Measurements from ENCODE around the gene IL23R. TPM values are rescaled to one million over a fixed set of nuclear protein-coding genes. Genes with fewer than 3 reads are reported as not detected.

IL23R gene
- polyA plus RNA-seq, 1 of the 3 experiments (the other 2 are of a cell fraction), result not detected

DNA sequence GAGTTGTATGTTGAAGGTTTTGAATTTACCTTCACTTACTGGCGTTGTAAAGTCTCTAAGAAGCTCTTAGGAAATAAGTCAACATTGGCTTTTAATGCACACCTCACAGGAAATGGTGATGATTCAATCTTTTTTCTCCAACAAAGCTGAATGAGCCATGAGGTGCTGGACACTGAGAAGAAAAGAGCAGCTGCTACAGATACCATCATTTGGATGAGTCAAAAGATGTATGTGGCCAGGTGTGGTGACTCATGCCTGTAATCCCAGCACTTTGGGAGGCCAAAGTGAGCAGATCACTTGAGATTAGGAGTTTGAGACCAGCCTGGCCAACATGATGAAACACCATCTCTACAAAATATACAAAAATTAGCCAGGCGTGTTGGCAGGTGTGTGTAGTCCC is 3.3 kb upstream of the IL23R start (continued):
- TF ChIP-seq RFX5 (IDR thresholded peaks at IDR 0.05; ENCODE audit: low read length) (no peak), TEAD4 (IDR thresholded peaks at IDR 0.05; ENCODE audit: borderline replicate concordance, insufficient read depth) (0 out of 2 replicates have a peak, but pooled peaks have one; percentile 27), USF1 (IDR thresholded peaks at IDR 0.05; ENCODE audit: borderline replicate concordance, low read depth) (no peak)

DNA sequence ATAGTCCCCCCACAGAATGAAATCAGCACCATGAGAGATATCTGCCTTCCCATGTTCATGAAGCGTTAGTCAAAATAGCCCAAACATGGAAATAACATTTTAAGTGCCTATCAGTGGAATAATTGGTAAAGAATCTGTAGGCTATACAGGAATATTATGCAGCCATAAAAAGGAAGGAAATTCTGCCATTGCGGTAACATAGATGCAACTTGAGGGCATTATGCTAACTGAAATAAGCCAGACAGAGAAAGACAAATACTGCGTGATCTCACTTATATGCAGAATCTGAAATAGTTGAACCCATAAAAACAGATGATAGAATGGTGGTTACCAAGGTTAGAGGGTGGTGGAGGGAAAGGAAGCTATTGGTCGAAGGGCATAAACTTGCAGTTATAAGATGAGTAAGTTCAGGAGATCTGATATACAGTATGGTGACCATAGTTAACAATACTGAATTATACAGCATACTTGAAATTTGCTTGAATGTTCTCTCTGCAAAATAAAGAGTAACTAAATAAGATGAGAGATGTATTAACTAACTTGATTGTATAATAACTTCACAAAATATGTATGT is 699 bp upstream of the IL23R start:
- POLR2A ChIA-PET, result no interaction called here
- 79% methylated on average over 4 of the region's 4 CpGs for WGBS (ENCODE audit: low lambda C conversion rate)
- Histone ChIP-seq H3F3A (replicated peaks; ENCODE audit: insufficient read depth) (peaks cover 3% of the 10 kb centered on the region), H3K36me3 (replicated peaks in 1 of 2; ENCODE audit: control insufficient read depth in 1 of 2, insufficient read depth in 2 of 2, low read length in 1 of 2) (no peaks in the 10 kb centered on the region), H3K4me1 (ENCODE audit: control insufficient read depth in 1 of 2, insufficient read depth in 2 of 2, low read depth in 1 of 2, low read length in 1 of 2) (no peaks in the 10 kb centered on the region), H3K27me3 (ENCODE audit: insufficient read depth) (no peaks in the 10 kb centered on the region), H4K20me1 (ENCODE audit: insufficient read depth) (no peaks in the 10 kb centered on the region), H3K9ac (no peak overlapping the region), H3K79me2 (ENCODE audit: insufficient read depth) (no peaks in the 10 kb centered on the region), H3K9me3 (no peaks in the 10 kb centered on the region), H2AFZ (ENCODE audit: low read depth) (no peak overlapping the region), H3K4me2 (no peak overlapping the region), H3K4me3 (ENCODE audit: low read depth in 2 of 2, low read length in 1 of 2) (no peak overlapping the region), H3K9me2 (no peaks in the 10 kb centered on the region), H3K27ac (ENCODE audit: low read depth in 2 of 2, low read length in 1 of 2) (no peak overlapping the region)
- CTCF ChIA-PET, result interaction anchor here (1.7 kb wide), 1 partner anchor 16 kb away, joined by 4 read pairs; no protein-coding TSS in a partner anchor
- no peak for DNase-seq
- TF ChIP-seq FOXJ3 (CRISPR knock-in tag; IDR thresholded peaks at IDR 0.05) (no peak), ZBTB33 (IDR thresholded peaks at IDR 0.05; ENCODE audit: borderline replicate concordance, low read depth) (no peak), REST (IDR thresholded peaks at IDR 0.05; ENCODE audit: low read depth, low read length) (no peak), RAD21 (IDR thresholded peaks at IDR 0.05; ENCODE audit: low read length) (no peak), GABPA (IDR thresholded peaks at IDR 0.05; ENCODE audit: low read depth) (no peak), SIN3A (IDR thresholded peaks at IDR 0.05; ENCODE audit: borderline replicate concordance, low read depth, low read length) (no peak), EP300 (IDR thresholded peaks at IDR 0.05; ENCODE audit: borderline replicate concordance in 1 of 2, low read depth in 1 of 2, low read length in 1 of 2) (no peak)

Measured in SK-N-SH (cell line).